WTC11 (cell line): ENCODE data around the gene TMEM88. TPM values are rescaled to one million over a fixed set of nuclear protein-coding genes. Genes with fewer than 3 reads are reported as not detected.
"Not testable (repeated sequence)": the region's sequence is repeated elsewhere in the genome, so short reads cannot be mapped to it uniquely, and the experiment has no call there.

ENCODE experiments used
- ATAC-seq: fragments of 200-7000 bp; cut with Tn5 transposase; 2 replicates; pipeline ENCODE4 v1.10.0; 2021; ENCODE audit warnings: mild to moderate bottlenecking, moderate library complexity
- CTCF ChIA-PET: fragments of 300-600 bp; sonication (Branson Sonifier 250); formaldehyde crosslinking; loops from one replicate; lab custom pipeline; 2021; ENCODE audit warnings: antibody characterized with exemption; lab: Charles Lee
- POLR2A ChIA-PET: fragments of 350-600 bp; sonication (Branson Sonifier 250); formaldehyde crosslinking; loops from one replicate; lab custom pipeline; 2021; ENCODE audit warnings: antibody characterized with exemption; lab: Charles Lee
- DNase-seq: peaks from one replicate; pipeline ENCODE4 v3.0.0; 2021; ENCODE audit warnings: low spot score
- H3K27ac Mint-ChIP-seq: 2 replicates; pipeline ENCODE4 v1.8.0; 2021; ENCODE audit warnings: mixed read lengths
- H3K27me3 Mint-ChIP-seq: 2 replicates; pipeline ENCODE4 v1.8.0; 2021; ENCODE audit warnings: low read depth, mild to moderate bottlenecking, moderate library complexity, mixed read lengths
- H3K36me3 Mint-ChIP-seq: 2 replicates; pipeline ENCODE4 v1.8.0; 2021; ENCODE audit warnings: mixed read lengths
- H3K4me1 Mint-ChIP-seq: 2 replicates; pipeline ENCODE4 v1.8.0; 2022; ENCODE audit warnings: mixed read lengths
- H3K4me3 Mint-ChIP-seq: 2 replicates; pipeline ENCODE4 v1.8.0; 2021; ENCODE audit warnings: mild to moderate bottlenecking, moderate library complexity, mixed read lengths
- H3K9me3 Mint-ChIP-seq: 2 replicates; pipeline ENCODE4 v1.8.0; 2021; ENCODE audit warnings: mixed read lengths
- ATF1 ChIP-seq: sonication (generic); formaldehyde crosslinking; IDR thresholded peaks from 2 replicates; pipeline ENCODE4 v1.8.1; 2023; ENCODE audit warnings: mild to moderate bottlenecking, moderate library complexity, missing genetic modification reagents
- CREM ChIP-seq: sonication (generic); formaldehyde crosslinking; IDR thresholded peaks from 2 replicates; pipeline ENCODE4 v1.8.1; 2022; ENCODE audit warnings: mild to moderate bottlenecking, missing genetic modification reagents, moderate library complexity
- CTCF ChIP-seq: fragments of 200-600 bp; IDR thresholded peaks from 2 replicates; pipeline ENCODE4 v1.8.0; 2022; ENCODE audit warnings: antibody characterized with exemption
- GABPB1 ChIP-seq: sonication (generic); formaldehyde crosslinking; IDR thresholded peaks from 2 replicates; pipeline ENCODE4 v1.8.1; 2023; ENCODE audit warnings: mild to moderate bottlenecking, missing genetic modification reagents
- HMGXB4 ChIP-seq: sonication (generic); formaldehyde crosslinking; IDR thresholded peaks from 2 replicates; pipeline ENCODE4 v1.8.1; 2023; ENCODE audit warnings: mild to moderate bottlenecking, moderate library complexity, missing genetic modification reagents
- JUN ChIP-seq: sonication (generic); formaldehyde crosslinking; IDR thresholded peaks from 2 replicates; pipeline ENCODE4 v1.8.0; 2023; ENCODE audit warnings: mild to moderate bottlenecking, missing genetic modification reagents
- NFYB ChIP-seq: sonication (generic); formaldehyde crosslinking; conservative IDR thresholded peaks from 2 replicates; pipeline ENCODE4 v1.8.0; 2022; ENCODE audit warnings: low read depth, missing genetic modification reagents
- PRDM15 ChIP-seq: sonication (generic); formaldehyde crosslinking; IDR thresholded peaks from 2 replicates; pipeline ENCODE4 v1.8.0; 2022; ENCODE audit warnings: missing genetic modification reagents
- TEAD1 ChIP-seq: sonication (generic); formaldehyde crosslinking; IDR thresholded peaks from 2 replicates; pipeline ENCODE4 v1.8.0; 2022; ENCODE audit warnings: mild to moderate bottlenecking, missing genetic modification reagents
- ZMAT4 ChIP-seq: fragments of 250-450 bp; sonication (Bioruptor Pico); IDR thresholded peaks from 2 replicates; pipeline ENCODE4 v1.9.0; 2021; ENCODE audit warnings: mild to moderate bottlenecking
- ZNF317 ChIP-seq: sonication (generic); formaldehyde crosslinking; IDR thresholded peaks from 2 replicates; pipeline ENCODE4 v1.8.1; 2023; ENCODE audit warnings: low read depth, mild to moderate bottlenecking, moderate library complexity, missing genetic modification reagents, borderline replicate concordance
- ZNF423 ChIP-seq: fragments of 250-450 bp; sonication (Bioruptor Pico); IDR thresholded peaks from 2 replicates; pipeline ENCODE4 v2.1.2; 2022; ENCODE audit warnings: mild to moderate bottlenecking, moderate library complexity
- total RNA-seq: library from RNA; stranded (reverse); gene quantifications from 3 replicates; pipeline ENCODE4 v1.2.3, GENCODE V29; 2021
- TF ChIP-seq, protein P1 (sequence below): sonication (generic); formaldehyde crosslinking; IDR thresholded peaks from 2 replicates; pipeline ENCODE4 v1.8.1; 2023; ENCODE audit warnings: mild to moderate bottlenecking, missing genetic modification reagents, borderline replicate concordance
- TF ChIP-seq, protein P2 (sequence below): sonication (generic); formaldehyde crosslinking; IDR thresholded peaks from 2 replicates; pipeline ENCODE4 v1.8.0; 2022; ENCODE audit warnings: mild to moderate bottlenecking, missing genetic modification reagents

Gene TMEM88
- total RNA-seq, 1 experiment from 2014 or later = 2.9 TPM

DNA sequence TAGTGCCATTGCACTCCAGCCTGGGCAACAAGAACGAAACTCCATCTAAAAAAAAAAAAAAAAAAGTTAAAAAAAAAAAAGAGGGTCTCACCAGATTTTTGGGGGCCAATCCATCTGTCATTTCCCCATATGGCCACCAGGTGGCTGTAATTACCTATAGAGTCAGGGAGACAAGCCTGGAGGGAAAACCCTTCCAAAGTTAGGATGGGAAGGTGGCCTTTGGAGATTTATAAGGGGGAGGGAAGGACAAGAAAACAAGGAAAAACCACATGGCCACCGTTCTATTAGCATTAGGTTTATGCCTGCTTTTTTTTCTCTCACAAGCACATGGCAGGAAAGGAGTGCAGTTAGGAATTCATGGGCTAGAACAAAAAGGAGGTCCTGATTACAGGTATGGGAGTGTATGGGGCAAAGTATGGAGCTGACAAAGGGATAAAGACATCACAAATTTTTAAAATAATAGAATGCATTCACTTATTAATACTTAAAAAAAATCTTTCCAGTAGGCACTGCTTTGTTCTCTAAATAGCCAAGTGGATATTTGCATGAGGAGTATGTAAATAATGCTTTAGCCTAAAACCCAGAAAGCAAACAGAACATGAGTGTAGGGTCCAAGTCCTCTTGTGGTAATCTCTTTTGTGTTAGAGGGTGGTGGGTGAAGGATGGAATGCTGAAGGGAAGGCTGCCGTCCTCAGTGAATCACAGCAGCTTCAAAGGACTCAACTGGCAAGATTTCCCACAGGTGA lies 8.0 kb downstream of the TMEM88 start:
- peaks cover 11% of the 10 kb centered on the region for H3K4me1 Mint-ChIP-seq
- DNase-seq = peak; percentile 77
- H3K4me3 Mint-ChIP-seq = no peak overlapping the region
- peak overlapping the region; percentile 17; the same call in 1 of the 2 replicates for H3K27ac Mint-ChIP-seq
- ATAC-seq = no peak
- peaks cover 8% of the 10 kb centered on the region; the same call in 1 of the 2 replicates for H3K9me3 Mint-ChIP-seq
- ChIA-PET CTCF (interaction anchor here (0.7 to 2.9 kb wide), 14 partner anchors 13 to 480 kb away, joined by 3 to 15 read pairs (median 5); partner anchors contain the start of genes KDM6B and MPDU1), POLR2A (interaction anchor here (0.7 kb wide), 3 partner anchors 24 to 361 kb away, joined by 3 to 6 read pairs (median 4); no protein-coding TSS in a partner anchor)
- H3K27me3 Mint-ChIP-seq = no peaks in the 10 kb centered on the region
- no peak for TF ChIP-seq GABPB1
- TF ChIP-seq CTCF = peak; percentile 64; the same call in 1 of the 2 replicates
- peaks cover 9% of the 10 kb centered on the region for H3K36me3 Mint-ChIP-seq

DNA sequence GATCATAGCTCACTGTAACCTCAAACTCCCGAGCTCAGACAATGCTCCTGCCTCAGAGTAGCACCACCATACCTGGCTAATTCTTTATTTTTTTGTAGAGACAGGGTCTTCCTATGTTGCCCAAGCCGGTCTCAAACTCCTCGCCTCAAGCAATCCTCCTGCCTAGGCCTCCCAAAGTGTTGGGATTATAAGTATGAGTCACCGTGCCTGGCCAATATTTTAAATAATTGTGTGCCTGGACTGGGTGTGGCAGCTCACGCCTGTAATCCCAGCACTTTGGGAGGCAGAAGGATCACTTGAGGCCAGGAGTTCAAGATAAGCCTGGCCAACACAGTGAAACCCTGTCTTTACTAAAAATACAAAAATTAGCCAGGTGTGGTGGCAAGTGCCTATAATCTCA lies 9.5 kb downstream of the TMEM88 start:
- POLR2A ChIA-PET = interaction anchor here (0.7 kb wide), 1 partner anchor 24 kb away, joined by 4 read pairs; the partner anchor contains the start of gene CHD3
- H3K27me3 Mint-ChIP-seq, H3K4me3 Mint-ChIP-seq, H3K27ac Mint-ChIP-seq, H3K4me1 Mint-ChIP-seq, H3K36me3 Mint-ChIP-seq, ATAC-seq, H3K9me3 Mint-ChIP-seq, DNase-seq: not testable (repeated sequence)
- CTCF ChIA-PET = interaction anchor here (0.6 to 1.5 kb wide), 5 partner anchors 27 to 994 kb away, joined by 3 to 4 read pairs (median 3); no protein-coding TSS in a partner anchor

DNA sequence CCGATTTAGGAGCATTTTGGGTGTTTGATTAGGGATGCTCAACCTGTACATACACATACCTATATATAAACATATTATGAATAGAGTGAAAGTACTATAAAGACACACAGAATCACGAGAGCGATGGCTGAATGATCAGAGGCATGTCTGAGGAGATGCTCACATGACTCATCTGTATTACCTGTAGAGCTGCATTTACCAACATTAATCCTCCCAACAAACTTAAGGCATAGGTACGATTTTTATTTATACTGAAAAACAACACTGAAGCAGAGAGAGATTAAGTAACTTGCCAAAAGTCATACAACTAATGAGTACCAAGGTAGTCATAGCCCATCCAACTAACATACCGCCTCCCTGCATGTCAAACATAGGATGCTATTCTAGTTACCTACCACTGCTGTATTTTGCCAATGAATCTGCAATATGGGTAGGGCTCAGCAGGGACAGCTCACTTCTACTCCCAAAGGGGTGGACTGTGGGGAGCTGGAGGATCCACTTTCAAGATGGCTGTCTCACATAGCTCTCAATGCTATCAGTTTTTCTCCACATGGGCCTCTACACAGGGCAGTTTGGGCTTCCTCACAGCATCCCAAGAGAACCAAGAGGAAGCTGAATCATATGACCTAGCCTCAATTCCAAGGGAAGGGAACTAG lies 10.3 kb downstream of the TMEM88 start:
- no peak overlapping the region for H3K27ac Mint-ChIP-seq
- ATAC-seq = no peak
- DNase-seq = no peak
- TF ChIP-seq NFYB = no peak
- no peak for TF ChIP-seq ZMAT4 (CRISPR knock-in tag)
- TF ChIP-seq ZNF423 (CRISPR knock-in tag) = no peak
- TF ChIP-seq ZNF317 (CRISPR knock-in tag) = no peak
- TF ChIP-seq, protein P1, sequence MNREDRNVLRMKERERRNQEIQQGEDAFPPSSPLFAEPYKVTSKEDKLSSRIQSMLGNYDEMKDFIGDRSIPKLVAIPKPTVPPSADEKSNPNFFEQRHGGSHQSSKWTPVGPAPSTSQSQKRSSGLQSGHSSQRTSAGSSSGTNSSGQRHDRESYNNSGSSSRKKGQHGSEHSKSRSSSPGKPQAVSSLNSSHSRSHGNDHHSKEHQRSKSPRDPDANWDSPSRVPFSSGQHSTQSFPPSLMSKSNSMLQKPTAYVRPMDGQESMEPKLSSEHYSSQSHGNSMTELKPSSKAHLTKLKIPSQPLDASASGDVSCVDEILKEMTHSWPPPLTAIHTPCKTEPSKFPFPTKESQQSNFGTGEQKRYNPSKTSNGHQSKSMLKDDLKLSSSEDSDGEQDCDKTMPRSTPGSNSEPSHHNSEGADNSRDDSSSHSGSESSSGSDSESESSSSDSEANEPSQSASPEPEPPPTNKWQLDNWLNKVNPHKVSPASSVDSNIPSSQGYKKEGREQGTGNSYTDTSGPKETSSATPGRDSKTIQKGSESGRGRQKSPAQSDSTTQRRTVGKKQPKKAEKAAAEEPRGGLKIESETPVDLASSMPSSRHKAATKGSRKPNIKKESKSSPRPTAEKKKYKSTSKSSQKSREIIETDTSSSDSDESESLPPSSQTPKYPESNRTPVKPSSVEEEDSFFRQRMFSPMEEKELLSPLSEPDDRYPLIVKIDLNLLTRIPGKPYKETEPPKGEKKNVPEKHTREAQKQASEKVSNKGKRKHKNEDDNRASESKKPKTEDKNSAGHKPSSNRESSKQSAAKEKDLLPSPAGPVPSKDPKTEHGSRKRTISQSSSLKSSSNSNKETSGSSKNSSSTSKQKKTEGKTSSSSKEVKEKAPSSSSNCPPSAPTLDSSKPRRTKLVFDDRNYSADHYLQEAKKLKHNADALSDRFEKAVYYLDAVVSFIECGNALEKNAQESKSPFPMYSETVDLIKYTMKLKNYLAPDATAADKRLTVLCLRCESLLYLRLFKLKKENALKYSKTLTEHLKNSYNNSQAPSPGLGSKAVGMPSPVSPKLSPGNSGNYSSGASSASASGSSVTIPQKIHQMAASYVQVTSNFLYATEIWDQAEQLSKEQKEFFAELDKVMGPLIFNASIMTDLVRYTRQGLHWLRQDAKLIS (CRISPR knock-in tag) = no peak
- no peak for TF ChIP-seq TEAD1 (CRISPR knock-in tag)
- no peak for TF ChIP-seq CREM (CRISPR knock-in tag)
- TF ChIP-seq PRDM15 = no peak
- TF ChIP-seq JUN (CRISPR knock-in tag) = no peak
- no peak for TF ChIP-seq HMGXB4
- no peak for TF ChIP-seq ATF1 (CRISPR knock-in tag)
- TF ChIP-seq, protein P2, sequence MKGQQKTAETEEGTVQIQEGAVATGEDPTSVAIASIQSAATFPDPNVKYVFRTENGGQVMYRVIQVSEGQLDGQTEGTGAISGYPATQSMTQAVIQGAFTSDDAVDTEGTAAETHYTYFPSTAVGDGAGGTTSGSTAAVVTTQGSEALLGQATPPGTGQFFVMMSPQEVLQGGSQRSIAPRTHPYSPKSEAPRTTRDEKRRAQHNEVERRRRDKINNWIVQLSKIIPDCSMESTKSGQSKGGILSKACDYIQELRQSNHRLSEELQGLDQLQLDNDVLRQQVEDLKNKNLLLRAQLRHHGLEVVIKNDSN (CRISPR knock-in tag) = no peak
- H3K4me1 Mint-ChIP-seq = peaks cover 3% of the 10 kb centered on the region
- H3K36me3 Mint-ChIP-seq = peaks cover 4% of the 10 kb centered on the region
- H3K27me3 Mint-ChIP-seq = no peaks in the 10 kb centered on the region
- POLR2A ChIA-PET = interaction anchor here (0.7 kb wide), 1 partner anchor 23 kb away, joined by 4 read pairs; the partner anchor contains the start of gene CHD3
- peaks cover 8% of the 10 kb centered on the region; the same call in 1 of the 2 replicates for H3K9me3 Mint-ChIP-seq
- no peak overlapping the region for H3K4me3 Mint-ChIP-seq
- CTCF ChIA-PET = interaction anchor here (0.8 to 1.0 kb wide), 4 partner anchors 47 to 193 kb away, joined by 3 to 4 read pairs (median 4); no protein-coding TSS in a partner anchor
